Kidney epithelial cell (primary cell): ENCODE results near the gene CAMTA1. TPM values are rescaled to one million over a fixed set of nuclear protein-coding genes. Genes with fewer than 3 reads are reported as not detected.

Source experiments
- DNase-seq: peaks from one replicate; pipeline ENCODE4 v3.0.0-alpha.2; 2010; ENCODE audit warnings: low read depth
- H3K27me3 ChIP-seq: 2 replicates; pipeline ENCODE4 v1.6.0; 2011; ENCODE audit warnings: low read length; ENCODE audit not compliant: control insufficient read depth, insufficient read depth
- H3K36me3 ChIP-seq: 2 replicates; pipeline ENCODE4 v1.5.1; 2011; ENCODE audit warnings: low read length; ENCODE audit not compliant: control insufficient read depth, insufficient read depth
- H3K4me3 ChIP-seq: 2 replicates; pipeline ENCODE4 v1.5.1; 2011; ENCODE audit warnings: low read depth, mild to moderate bottlenecking, control low read depth, low read length
- total RNA-seq: library from RNA; depleted of rRNA; stranded (reverse); fragments of >200 nt; gene quantifications from 2 replicates; pipeline ENCODE4 v1.2.3, GENCODE V29; 2015
- TF ChIP-seq, protein P1 (sequence below): IDR thresholded peaks from 2 replicates; pipeline ENCODE4 v1.5.1; 2011; ENCODE audit warnings: mild to moderate bottlenecking, moderate library complexity, low read length, control low read depth, inconsistent platforms; ENCODE audit not compliant: insufficient read depth, poor library complexity, severe bottlenecking

CAMTA1 gene
- total RNA-seq, 1 donor from 2014 or later: 76.5 TPM

DNA sequence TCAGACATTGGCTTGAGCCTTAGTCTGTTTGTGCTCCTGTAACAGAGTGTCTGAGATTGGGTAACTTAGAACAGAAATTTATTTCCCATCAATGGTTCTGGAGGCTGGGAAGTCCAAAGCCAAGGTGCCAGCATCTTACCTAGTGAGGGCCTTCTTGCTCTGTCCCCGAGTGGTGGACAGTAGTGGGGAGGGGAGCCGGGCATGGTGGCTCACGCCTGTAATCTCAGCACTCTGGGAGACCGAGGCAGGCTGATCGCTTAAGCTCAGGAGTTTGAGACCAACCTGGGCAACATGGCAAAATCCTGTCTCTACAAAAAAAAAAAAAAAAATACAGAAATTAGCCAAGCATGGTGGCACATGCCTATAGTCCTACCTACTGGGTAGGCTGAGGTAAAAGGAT lies 649.3 kb downstream of the CAMTA1 start:
- DNase-seq: no peak
- Histone ChIP-seq H3K4me3 (no peak overlapping the region), H3K36me3 (no peaks in the 10 kb centered on the region), H3K27me3 (no peaks in the 10 kb centered on the region)
- TF ChIP-seq, protein P1, sequence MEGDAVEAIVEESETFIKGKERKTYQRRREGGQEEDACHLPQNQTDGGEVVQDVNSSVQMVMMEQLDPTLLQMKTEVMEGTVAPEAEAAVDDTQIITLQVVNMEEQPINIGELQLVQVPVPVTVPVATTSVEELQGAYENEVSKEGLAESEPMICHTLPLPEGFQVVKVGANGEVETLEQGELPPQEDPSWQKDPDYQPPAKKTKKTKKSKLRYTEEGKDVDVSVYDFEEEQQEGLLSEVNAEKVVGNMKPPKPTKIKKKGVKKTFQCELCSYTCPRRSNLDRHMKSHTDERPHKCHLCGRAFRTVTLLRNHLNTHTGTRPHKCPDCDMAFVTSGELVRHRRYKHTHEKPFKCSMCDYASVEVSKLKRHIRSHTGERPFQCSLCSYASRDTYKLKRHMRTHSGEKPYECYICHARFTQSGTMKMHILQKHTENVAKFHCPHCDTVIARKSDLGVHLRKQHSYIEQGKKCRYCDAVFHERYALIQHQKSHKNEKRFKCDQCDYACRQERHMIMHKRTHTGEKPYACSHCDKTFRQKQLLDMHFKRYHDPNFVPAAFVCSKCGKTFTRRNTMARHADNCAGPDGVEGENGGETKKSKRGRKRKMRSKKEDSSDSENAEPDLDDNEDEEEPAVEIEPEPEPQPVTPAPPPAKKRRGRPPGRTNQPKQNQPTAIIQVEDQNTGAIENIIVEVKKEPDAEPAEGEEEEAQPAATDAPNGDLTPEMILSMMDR: no peak

DNA sequence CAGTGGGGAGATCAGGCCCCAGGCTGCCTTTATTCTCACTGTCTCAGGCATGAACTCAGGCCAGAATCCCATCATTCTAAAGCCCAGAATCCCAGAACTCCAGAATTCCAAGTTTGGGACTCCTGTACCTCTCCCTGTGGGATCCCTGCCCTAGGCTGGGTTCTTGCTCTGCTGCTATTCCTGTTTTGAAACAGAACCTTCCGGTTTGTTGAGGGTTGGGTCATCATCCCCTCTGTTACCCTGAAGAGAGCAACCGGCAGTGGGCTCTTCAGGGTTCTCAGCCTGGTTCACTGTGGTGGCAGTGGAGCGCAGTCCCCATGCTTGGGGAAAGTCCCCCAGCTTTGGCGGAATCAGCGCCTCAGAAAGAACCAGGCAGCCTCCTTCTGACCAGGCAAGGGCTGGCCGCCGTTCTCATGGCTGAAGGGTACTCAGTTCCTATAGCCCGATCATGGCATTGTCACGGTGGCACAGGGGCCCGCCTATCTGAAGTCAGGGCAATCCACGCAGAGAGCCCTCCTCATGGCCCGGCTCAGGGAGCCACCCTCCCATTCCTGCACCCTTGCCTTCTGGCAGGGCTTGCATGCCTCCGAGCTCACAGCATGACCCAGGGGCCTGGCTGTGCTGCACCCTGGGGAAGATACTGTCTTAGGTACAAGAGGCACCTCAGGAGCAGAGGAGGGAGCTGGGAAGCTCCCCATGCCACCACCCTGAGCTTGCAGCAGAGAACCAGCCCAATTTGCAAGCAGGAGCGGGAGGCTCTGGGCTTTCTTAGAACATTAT lies 650.2 kb downstream of the CAMTA1 start:
- H3K36me3 ChIP-seq: no peaks in the 10 kb centered on the region
- DNase-seq: no peak
- H3K27me3 ChIP-seq: no peaks in the 10 kb centered on the region
- TF ChIP-seq, protein P1: no peak
- H3K4me3 ChIP-seq: no peak overlapping the region

DNA sequence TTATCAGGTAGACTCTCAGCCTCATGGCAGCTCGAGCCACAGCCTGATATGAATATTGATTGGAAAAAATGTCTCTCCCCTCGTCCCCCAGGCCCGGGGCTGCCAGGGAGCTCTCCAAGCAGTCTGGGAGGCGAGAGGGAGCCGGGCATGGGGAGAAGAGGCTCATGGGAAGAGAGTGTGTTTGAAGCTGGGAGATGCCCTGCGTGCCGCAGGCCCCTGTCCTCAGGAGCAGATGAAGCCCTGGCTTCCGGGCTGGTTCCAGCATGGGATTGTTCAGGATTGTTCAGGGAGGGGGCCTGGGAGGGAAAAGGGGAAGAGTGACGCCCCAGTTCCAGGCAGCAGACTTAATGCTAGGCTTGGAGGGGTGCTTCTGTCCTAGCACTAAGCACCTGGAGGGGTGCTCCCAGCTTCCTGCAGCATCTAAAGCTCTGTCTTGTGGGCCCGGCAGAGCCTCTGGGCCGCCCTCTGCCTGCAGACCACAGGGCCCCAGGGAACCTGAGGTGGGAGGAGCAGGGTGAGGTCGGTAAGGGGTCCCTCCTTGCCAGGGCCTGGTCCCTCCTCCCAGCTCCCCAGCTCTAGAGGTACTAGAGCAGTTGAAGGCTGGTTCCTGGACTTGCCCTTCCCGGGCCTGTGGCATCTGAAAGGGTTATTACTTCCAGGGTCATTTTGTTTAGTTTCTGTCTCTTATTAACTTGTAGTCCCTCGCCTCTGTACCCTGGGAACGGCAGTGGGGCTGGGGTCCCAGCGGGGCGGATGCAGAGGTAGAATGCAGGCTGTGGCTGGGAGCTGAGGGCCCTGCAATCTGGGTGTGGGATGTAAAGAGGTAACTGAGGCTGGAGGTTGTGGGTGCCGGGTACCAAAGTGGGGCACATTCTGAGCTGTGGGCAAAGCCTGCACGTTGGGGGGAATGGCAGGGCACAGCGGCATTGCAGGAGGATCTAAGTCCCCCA lies 651.1 kb downstream of the CAMTA1 start:
- Histone ChIP-seq H3K36me3 (no peaks in the 10 kb centered on the region), H3K4me3 (no peak overlapping the region), H3K27me3 (no peaks in the 10 kb centered on the region)
- TF ChIP-seq, protein P1: no peak
- no peak for DNase-seq

DNA sequence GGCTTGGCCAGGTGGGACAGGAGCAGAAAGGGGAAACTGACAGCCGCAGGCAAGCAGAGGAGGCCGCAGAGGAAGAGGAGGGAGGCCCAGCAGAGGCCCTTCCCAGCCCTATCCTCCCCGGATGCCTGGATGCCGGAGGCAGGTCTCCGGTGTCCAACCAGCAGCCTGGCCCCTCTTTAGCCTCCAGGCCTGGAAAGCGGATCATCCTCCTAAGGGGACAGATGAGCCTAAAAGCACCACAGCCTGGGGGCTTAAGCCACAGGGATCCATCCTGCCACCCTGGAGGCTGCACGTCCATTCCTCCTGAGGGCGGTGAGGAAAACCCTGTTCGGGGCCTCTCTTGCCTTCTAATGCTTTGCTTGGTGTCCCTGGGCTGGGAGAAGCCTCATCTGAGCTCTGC lies 651.8 kb downstream of the CAMTA1 start:
- H3K4me3 ChIP-seq: no peak overlapping the region
- TF ChIP-seq, protein P1: no peak
- H3K36me3 ChIP-seq: no peaks in the 10 kb centered on the region
- DNase-seq: no peak
- H3K27me3 ChIP-seq: no peaks in the 10 kb centered on the region

DNA sequence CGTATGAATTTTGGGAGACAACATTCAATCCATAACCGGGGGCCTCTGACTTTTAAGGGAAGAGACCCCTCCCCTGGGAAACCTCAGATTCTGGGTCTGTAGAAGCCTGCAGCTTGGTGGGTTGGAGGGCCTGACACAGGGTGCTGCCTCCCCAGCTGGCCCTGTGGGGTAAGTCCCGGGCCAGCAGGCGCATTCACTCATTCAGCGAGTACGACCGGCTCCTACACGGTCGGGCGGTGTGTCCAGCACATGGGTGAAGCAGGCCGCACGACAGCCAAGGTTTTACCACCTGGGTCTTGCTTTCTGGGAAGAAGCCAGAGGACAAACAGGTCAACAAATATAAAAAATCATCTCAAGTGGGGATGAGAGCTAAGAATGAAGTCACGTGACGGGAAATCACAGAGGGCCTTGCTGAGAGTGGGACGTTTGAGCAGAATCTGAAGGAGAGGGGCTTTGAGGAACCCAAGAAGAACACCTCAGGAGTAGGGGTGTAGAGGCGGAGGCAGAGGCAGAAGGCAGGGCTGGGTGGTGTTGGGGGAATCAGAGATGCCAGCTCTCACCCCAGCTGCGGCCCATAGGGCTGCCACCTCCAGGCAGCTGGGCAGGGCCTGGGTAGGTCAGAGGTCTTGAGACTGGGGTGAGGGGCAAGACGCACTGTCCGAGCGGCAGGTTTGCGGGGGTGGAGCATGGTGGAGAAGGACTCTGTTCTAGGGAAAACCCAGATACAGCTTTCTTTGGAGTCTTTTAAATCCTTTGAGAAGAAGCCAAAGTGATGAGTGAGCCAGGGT lies 652.5 kb downstream of the CAMTA1 start:
- DNase-seq: no peak
- H3K4me3 ChIP-seq: no peak overlapping the region
- TF ChIP-seq, protein P1: no peak
- H3K36me3 ChIP-seq: no peaks in the 10 kb centered on the region
- H3K27me3 ChIP-seq: no peaks in the 10 kb centered on the region
